PFSK-1 (cell line): ENCODE measurements around the gene COIL.

Experiments
- POLR2AphosphoS5 ChIP-seq: IDR thresholded peaks from 2 replicates; pipeline ENCODE4 v1.6.1; 2012; ENCODE audit warnings: low read depth, mild to moderate bottlenecking, control low read depth, low read length, moderate library complexity
- TAF1 ChIP-seq: IDR thresholded peaks from 2 replicates; pipeline ENCODE4 v1.6.1; 2012; ENCODE audit warnings: low read length, control low read depth, borderline replicate concordance; ENCODE audit not compliant: insufficient read depth

GRCh38 chr17:56960596-56961538 is at the start of gene COIL:
- TF ChIP-seq TAF1, result peak; percentile 64; the same call in 1 of the 2 replicates
- TF ChIP-seq POLR2AphosphoS5, result peak; percentile 86
